Measurements from ENCODE around the gene NINJ2.

- no peak for TF ChIP-seq CTCF (IDR thresholded peaks at IDR 0.05; ENCODE audit: low read depth, low read length)
- TF ChIP-seq POLR2A (IDR thresholded peaks at IDR 0.05; ENCODE audit: extremely low read depth, insufficient read length): no peak
Observed at GRCh38 chr12:536751-537245, 126.4 kb downstream of the NINJ2 start.
